GM12878 (cell line): Measurements from ENCODE around the gene RINL.

ENCODE experiments used
- ZNF274 ChIP-seq: IDR thresholded peaks from one replicate; pipeline ENCODE4 v1.8.0; 2011; ENCODE audit not compliant: insufficient read length, insufficient read depth
- ZZZ3 ChIP-seq: IDR thresholded peaks from 2 replicates; pipeline ENCODE4 v1.6.1; 2011; ENCODE audit warnings: low read depth; ENCODE audit not compliant: control insufficient read depth, insufficient read length
- TF ChIP-seq, protein P1 (sequence below), 3 experiments: IDR thresholded peaks in 2 of 3; conservative IDR thresholded peaks in 1 of 3; 2 replicates each; pipeline ENCODE4 v1.5.1; 2011; ENCODE audit warnings: low read depth in 3 of 3, low read length in 3 of 3, mild to moderate bottlenecking in 3 of 3, control low read depth in 2 of 3, moderate library complexity in 2 of 3, inconsistent platforms in 1 of 3, mixed read lengths in 1 of 3; ENCODE audit not compliant: control insufficient read depth in 2 of 3, insufficient read depth in 1 of 3; ENCODE audit errors: extremely low read depth in 1 of 3
- TF ChIP-seq, protein P2 (sequence below): fragments of 450-650 bp; IDR thresholded peaks from 2 replicates; pipeline ENCODE4 v1.6.1; 2016; ENCODE audit warnings: mild to moderate bottlenecking

DNA sequence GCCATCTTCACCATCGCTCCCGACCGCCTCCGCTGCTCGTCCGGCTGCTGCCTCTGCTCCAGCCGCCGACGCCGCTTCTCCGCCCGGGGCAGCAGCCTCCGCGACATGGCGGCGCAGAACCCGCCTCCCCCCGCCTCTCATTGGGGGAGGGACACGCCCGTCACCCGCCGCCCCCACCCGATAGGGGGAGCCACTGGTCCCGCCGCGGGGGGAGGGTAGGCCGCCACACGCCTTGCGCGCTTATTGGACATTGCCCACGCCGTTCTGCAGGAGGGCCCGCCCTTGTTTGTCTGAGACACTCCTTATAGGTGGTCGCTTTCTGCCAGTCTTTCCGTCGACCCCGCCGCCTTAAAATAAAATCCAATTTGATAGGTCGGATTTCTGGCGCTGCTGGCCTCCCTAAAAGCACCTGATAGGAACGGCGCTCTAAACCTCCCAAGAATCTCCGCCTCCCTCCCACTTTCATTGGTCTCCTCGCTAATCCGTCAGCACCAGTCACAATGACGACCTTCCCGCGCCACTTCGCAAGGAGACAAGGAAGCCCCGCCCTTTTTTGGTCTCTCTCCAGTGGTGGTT, 28.1 kb downstream of the RINL start, which contains the start of gene HNRNPL:
- TF ChIP-seq, protein P1, sequence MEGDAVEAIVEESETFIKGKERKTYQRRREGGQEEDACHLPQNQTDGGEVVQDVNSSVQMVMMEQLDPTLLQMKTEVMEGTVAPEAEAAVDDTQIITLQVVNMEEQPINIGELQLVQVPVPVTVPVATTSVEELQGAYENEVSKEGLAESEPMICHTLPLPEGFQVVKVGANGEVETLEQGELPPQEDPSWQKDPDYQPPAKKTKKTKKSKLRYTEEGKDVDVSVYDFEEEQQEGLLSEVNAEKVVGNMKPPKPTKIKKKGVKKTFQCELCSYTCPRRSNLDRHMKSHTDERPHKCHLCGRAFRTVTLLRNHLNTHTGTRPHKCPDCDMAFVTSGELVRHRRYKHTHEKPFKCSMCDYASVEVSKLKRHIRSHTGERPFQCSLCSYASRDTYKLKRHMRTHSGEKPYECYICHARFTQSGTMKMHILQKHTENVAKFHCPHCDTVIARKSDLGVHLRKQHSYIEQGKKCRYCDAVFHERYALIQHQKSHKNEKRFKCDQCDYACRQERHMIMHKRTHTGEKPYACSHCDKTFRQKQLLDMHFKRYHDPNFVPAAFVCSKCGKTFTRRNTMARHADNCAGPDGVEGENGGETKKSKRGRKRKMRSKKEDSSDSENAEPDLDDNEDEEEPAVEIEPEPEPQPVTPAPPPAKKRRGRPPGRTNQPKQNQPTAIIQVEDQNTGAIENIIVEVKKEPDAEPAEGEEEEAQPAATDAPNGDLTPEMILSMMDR (IDR thresholded peaks at IDR 0.05 in 2 of 3, conservative IDR thresholded peaks at IDR 0.05 in 1 of 3; ENCODE audit: control insufficient read depth in 2 of 3, extremely low read depth in 1 of 3, insufficient read depth in 1 of 3, low read depth in 3 of 3, low read length in 3 of 3) = peak; percentile 28 to 42 (median 33); a peak in 4 of 6 replicates
- TF ChIP-seq ZNF274 = no peak
- no peak for TF ChIP-seq ZZZ3
- TF ChIP-seq, protein P2, sequence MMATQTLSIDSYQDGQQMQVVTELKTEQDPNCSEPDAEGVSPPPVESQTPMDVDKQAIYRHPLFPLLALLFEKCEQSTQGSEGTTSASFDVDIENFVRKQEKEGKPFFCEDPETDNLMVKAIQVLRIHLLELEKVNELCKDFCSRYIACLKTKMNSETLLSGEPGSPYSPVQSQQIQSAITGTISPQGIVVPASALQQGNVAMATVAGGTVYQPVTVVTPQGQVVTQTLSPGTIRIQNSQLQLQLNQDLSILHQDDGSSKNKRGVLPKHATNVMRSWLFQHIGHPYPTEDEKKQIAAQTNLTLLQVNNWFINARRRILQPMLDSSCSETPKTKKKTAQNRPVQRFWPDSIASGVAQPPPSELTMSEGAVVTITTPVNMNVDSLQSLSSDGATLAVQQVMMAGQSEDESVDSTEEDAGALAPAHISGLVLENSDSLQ = peak; percentile 100
